Measurements from ENCODE around the gene HSPB9.

DNA sequence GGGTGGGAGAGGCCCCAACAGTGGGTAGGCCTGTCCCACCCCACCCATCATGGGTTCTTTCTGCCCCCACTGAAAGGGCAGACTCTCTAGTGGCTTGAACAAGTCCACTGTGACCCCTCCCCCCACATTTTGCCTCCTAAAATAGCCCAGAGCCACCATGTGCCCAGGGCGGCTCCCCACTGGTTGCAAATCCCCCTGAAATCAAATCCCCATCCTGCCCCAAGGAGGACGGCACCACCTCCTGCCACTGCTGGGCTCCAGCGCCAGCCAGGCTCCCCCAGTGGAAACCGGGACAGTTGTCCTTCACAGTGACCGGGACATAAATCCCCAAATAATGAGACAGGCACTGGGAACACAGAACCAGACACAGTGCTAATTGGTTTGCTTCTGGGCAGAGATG is 44.8 kb upstream of the HSPB9 start:
- no peak for TF ChIP-seq CHD2 (IDR thresholded peaks at IDR 0.05; ENCODE audit: low read length)
- TF ChIP-seq BRCA1 (IDR thresholded peaks at IDR 0.05; ENCODE audit: low read depth, low read length): no peak
- TF ChIP-seq, protein P1, sequence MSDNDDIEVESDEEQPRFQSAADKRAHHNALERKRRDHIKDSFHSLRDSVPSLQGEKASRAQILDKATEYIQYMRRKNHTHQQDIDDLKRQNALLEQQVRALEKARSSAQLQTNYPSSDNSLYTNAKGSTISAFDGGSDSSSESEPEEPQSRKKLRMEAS (IDR thresholded peaks at IDR 0.05): no peak
- TF ChIP-seq POLR2A (IDR thresholded peaks at IDR 0.05; ENCODE audit: control extremely low read depth in 1 of 2, low read depth in 2 of 2, low read length in 2 of 2): no peak
- TF ChIP-seq CTCF (IDR thresholded peaks at IDR 0.05; ENCODE audit: control extremely low read depth in 1 of 3, insufficient read depth in 1 of 3, low read depth in 1 of 3, low read length in 3 of 3): no peak
- TF ChIP-seq SIN3A (conservative IDR thresholded peaks at IDR 0.05 in 1 of 2, IDR thresholded peaks at IDR 0.05 in 1 of 2; ENCODE audit: low read depth in 1 of 2, low read length in 2 of 2): no peak
- TF ChIP-seq TEAD4 (IDR thresholded peaks at IDR 0.05; ENCODE audit: low read depth, low read length): no peak
- no peak for TF ChIP-seq JUND (IDR thresholded peaks at IDR 0.05; ENCODE audit: low read length)
- no peak for TF ChIP-seq ATF3 (IDR thresholded peaks at IDR 0.05; ENCODE audit: insufficient read depth, low read depth, low read length)
- no peak for TF ChIP-seq EZH2 (IDR thresholded peaks at IDR 0.05; ENCODE audit: low read depth, low read length, severe bottlenecking)
- TF ChIP-seq EGR1 (IDR thresholded peaks at IDR 0.05; ENCODE audit: borderline replicate concordance, low read depth, low read length): no peak
- no peak for TF ChIP-seq ZNF274 (IDR thresholded peaks at IDR 0.05; ENCODE audit: borderline replicate concordance, extremely low read depth, low read length)

Data from H1 (cell line).